Keratinocyte (primary cell): ENCODE data around the gene NHLH1. TPM values are rescaled to one million over a fixed set of nuclear protein-coding genes. Genes with fewer than 3 reads are reported as not detected.

Experiments
- DNase-seq: peaks from one replicate; pipeline ENCODE4 v3.0.0-alpha.2; 2011; ENCODE audit warnings: low read depth, missing footprints, low spot score
- FAIRE-seq: peaks from 2 replicates; lab custom pipeline; 2011; peaks lifted over from hg19 to GRCh38; lab: Jason Lieb, UNC
- H2AFZ ChIP-seq: 2 replicates; pipeline ENCODE4 v1.6.0; 2012; ENCODE audit warnings: low read length, control low read depth, inconsistent platforms; ENCODE audit not compliant: control insufficient read depth
- H3K27ac ChIP-seq: 2 replicates; pipeline ENCODE4 v1.5.1; 2011; ENCODE audit warnings: low read length; ENCODE audit not compliant: control insufficient read depth, insufficient read depth
- H3K27me3 ChIP-seq: 3 replicates; pipeline ENCODE4 v1.6.0; 2011; ENCODE audit warnings: low read length; ENCODE audit not compliant: control insufficient read depth, insufficient read depth; ENCODE audit errors: extremely low read depth
- H3K36me3 ChIP-seq, 2 experiments: 2 replicates in 1 of 2; 3 replicates in 1 of 2; pipeline ENCODE4 v1.5.1; 2011; ENCODE audit warnings: low read length in 2 of 2, mild to moderate bottlenecking in 1 of 2; ENCODE audit not compliant: control insufficient read depth in 2 of 2, insufficient read depth in 2 of 2; ENCODE audit errors: extremely low read depth in 1 of 2
- H3K4me1 ChIP-seq: 3 replicates; pipeline ENCODE4 v1.5.1; 2011; ENCODE audit warnings: low read length; ENCODE audit not compliant: control insufficient read depth, insufficient read depth; ENCODE audit errors: extremely low read depth
- H3K4me2 ChIP-seq: 3 replicates; pipeline ENCODE4 v1.6.0; 2011; ENCODE audit warnings: low read depth, low read length; ENCODE audit not compliant: control insufficient read depth, insufficient read depth; ENCODE audit errors: extremely low read depth
- H3K4me3 ChIP-seq, 3 experiments: fragments of 200-600 bp in 1 of 3; sonication (generic) in 1 of 3; 2 replicates in 2 of 3; 3 replicates in 1 of 3; pipeline ENCODE4 v1.5.1; 2011 to 2016; ENCODE audit warnings: low read length in 3 of 3, mild to moderate bottlenecking in 3 of 3, control low read depth in 2 of 3, inconsistent platforms in 1 of 3, low read depth in 1 of 3, mixed read lengths in 1 of 3, mixed run types in 1 of 3, moderate library complexity in 1 of 3; ENCODE audit not compliant: control insufficient read depth in 2 of 3, insufficient read depth in 2 of 3; ENCODE audit errors: extremely low read depth in 1 of 3
- H3K79me2 ChIP-seq: 2 replicates; pipeline ENCODE4 v1.6.0; 2012; ENCODE audit warnings: low read length; ENCODE audit not compliant: control insufficient read depth, insufficient read depth
- H3K9ac ChIP-seq: 3 replicates; pipeline ENCODE4 v1.6.0; 2011; ENCODE audit warnings: low read length; ENCODE audit not compliant: control insufficient read depth, insufficient read depth; ENCODE audit errors: extremely low read depth
- H3K9me1 ChIP-seq: 3 replicates; pipeline ENCODE4 v1.6.0; 2011; ENCODE audit warnings: low read length; ENCODE audit not compliant: control insufficient read depth, insufficient read depth; ENCODE audit errors: extremely low read depth
- H3K9me3 ChIP-seq: 2 replicates; pipeline ENCODE4 v1.5.1; 2012; ENCODE audit warnings: low read depth, low read length; ENCODE audit not compliant: control insufficient read depth
- H4K20me1 ChIP-seq: 3 replicates; pipeline ENCODE4 v1.6.0; 2011; ENCODE audit warnings: low read length; ENCODE audit not compliant: control insufficient read depth, insufficient read depth; ENCODE audit errors: extremely low read depth
- CTCF ChIP-seq, 3 experiments: IDR thresholded peaks in 1 of 3; conservative IDR thresholded peaks in 1 of 3; optimal IDR thresholded peaks in 1 of 3; 2 replicates in 2 of 3; 3 replicates in 1 of 3; pipeline versions ENCODE3 to v1.5.1; 2011; ENCODE audit warnings: low read length in 3 of 3, mild to moderate bottlenecking in 3 of 3, moderate library complexity in 2 of 3, control low read depth in 1 of 3, inconsistent platforms in 1 of 3; ENCODE audit not compliant: insufficient read depth in 2 of 3; ENCODE audit errors: extremely low read depth in 1 of 3
- EZH2 ChIP-seq: IDR thresholded peaks from one replicate; pipeline ENCODE4 v1.6.1; 2012; ENCODE audit warnings: inconsistent platforms, mild to moderate bottlenecking, low read length, moderate library complexity
- dilution Hi-C: fragments of 300-500 bp; cut with MboI; formaldehyde crosslinking; loops from one replicate; pipeline ENCODE4 v1.7.0; 2020; ENCODE audit warnings: low sequenced_read_pairs; ENCODE audit not compliant: extremely low pct_ligation_motif_present
- polyA plus RNA-seq, 5 experiments: library from polyadenylated mRNA; depleted of rRNA in 3 of 5; stranded (reverse) in 3 of 5; stranded (forward) in 1 of 5; unstranded in 1 of 5; fragments of >200 nt; gene quantifications; 1 replicate in 1 of 5; 2 replicates in 3 of 5; 3 replicates in 1 of 5; pipeline versions ENCODE4 v1.2.1 to v1.2.3, GENCODE V29; 2011 to 2012; ENCODE audit warnings: missing spikeins in 2 of 5, low read depth in 1 of 5, low replicate concordance in 1 of 5

Gene NHLH1
- polyA plus RNA-seq, 1 donor (not counting 4 experiments of a cell fraction or from before 2014, with no cell fraction given) = 0.13 TPM

GRCh38 chr1:160401487-160401805, 34.6 kb downstream of the NHLH1 start:
- no peaks in the 10 kb centered on the region for H4K20me1 ChIP-seq
- dilution Hi-C loops = no loop called here
- no peak overlapping the region for H2AFZ ChIP-seq
- peak overlapping the region; percentile 83 for H3K4me2 ChIP-seq
- no peaks in the 10 kb centered on the region for H3K27me3 ChIP-seq
- H3K27ac ChIP-seq = no peak overlapping the region
- DNase-seq (no peak), FAIRE-seq (no peak)
- H3K79me2 ChIP-seq = peaks cover 3% of the 10 kb centered on the region
- peak overlapping the region; percentile 56 to 91 (median 57) for H3K4me3 ChIP-seq
- H3K9me3 ChIP-seq = no peaks in the 10 kb centered on the region
- no peaks in the 10 kb centered on the region for H3K36me3 ChIP-seq
- H3K9ac ChIP-seq = peak overlapping the region; percentile 69
- TF ChIP-seq EZH2 (no peak), CTCF (optimal IDR thresholded peaks at IDR 0.05 in 1 of 3, IDR thresholded peaks at IDR 0.05 in 1 of 3, conservative IDR thresholded peaks at IDR 0.05 in 1 of 3; ENCODE audit: extremely low read depth in 1 of 3, insufficient read depth in 2 of 3, low read length in 3 of 3) (no peak)
- H3K4me1 ChIP-seq = peaks cover 54% of the 10 kb centered on the region
- H3K9me1 ChIP-seq = peaks cover 2% of the 10 kb centered on the region

DNA sequence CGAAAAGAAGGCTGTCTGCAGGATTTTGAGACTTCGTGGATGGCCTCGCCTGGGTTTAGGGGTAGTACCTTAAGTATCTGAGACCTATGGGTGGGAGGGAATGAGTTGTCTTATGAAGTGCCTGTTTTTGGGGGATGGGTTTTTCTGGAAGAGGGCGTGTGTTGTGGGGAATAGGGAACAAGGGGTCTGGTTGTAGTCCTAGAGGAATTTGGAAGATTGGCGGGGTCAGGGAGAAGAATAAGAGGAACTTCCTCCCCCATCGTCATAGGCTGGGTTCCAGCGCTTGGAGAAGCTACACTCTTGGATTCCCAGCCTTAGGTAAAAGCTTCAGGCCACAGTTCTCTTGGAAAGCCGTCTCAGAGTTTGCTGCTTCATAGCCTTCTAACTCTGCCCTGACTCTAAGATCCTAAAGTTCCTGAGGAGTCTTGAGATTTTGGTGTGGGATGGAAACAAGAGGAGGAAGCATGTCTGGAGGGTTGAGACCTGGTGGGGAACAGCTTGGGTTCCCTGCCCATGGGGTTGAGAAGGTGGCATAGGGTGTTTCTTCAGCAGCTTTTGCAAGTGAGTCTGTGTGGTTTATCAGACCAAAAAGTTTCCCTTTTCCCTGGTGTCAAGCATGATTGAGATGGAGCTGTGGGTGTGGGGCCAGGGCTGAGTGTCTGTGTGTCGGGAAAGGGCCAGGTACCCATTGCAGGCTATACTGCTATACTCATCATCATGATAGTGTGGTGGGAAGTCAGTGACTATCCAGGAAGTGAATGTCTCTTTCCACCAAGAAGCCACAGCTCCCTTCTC, 35.3 kb downstream of the NHLH1 start:
- Histone ChIP-seq H3K9me1 (peaks cover 2% of the 10 kb centered on the region), H3K27ac (no peak overlapping the region), H4K20me1 (no peaks in the 10 kb centered on the region), H3K4me1 (peaks cover 61% of the 10 kb centered on the region), H3K4me2 (peak overlapping the region; percentile 83), H3K9me3 (no peaks in the 10 kb centered on the region), H3K27me3 (no peaks in the 10 kb centered on the region), H2AFZ (no peak overlapping the region), H3K9ac (no peak overlapping the region), H3K36me3 (no peaks in the 10 kb centered on the region), H3K79me2 (peaks cover 3% of the 10 kb centered on the region), H3K4me3 (peak overlapping the region in 1 of 3 experiments; percentile 91)
- dilution Hi-C loops = no loop called here
- FAIRE-seq = peak; percentile 56
- no peak for DNase-seq
- TF ChIP-seq EZH2 (no peak), CTCF (optimal IDR thresholded peaks at IDR 0.05 in 1 of 3, IDR thresholded peaks at IDR 0.05 in 1 of 3, conservative IDR thresholded peaks at IDR 0.05 in 1 of 3; ENCODE audit: extremely low read depth in 1 of 3, insufficient read depth in 2 of 3, low read length in 3 of 3) (no peak)
